ENCODE measurements around the gene NAXD.

DNA sequence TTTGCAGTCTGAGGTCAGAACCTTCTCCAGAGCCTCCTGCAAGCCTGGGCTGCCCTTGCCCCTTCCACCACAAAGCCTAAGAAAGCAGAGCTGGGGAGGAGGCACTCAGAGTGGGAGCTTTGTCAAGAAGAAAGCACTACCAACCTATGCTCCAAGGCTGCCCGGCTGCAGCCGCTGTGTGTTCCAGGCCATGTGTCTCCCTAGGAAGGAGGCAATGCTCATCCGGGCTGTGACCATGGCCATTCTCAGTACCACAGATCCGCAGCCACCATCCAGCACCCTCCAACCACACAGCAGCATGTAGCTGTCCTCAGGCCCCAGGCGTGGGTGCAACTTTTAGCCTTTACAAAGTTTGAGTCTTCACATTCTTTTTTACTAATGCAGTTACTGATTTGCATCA lies 68.6 kb downstream of the NAXD start:
- TF ChIP-seq, protein P1, sequence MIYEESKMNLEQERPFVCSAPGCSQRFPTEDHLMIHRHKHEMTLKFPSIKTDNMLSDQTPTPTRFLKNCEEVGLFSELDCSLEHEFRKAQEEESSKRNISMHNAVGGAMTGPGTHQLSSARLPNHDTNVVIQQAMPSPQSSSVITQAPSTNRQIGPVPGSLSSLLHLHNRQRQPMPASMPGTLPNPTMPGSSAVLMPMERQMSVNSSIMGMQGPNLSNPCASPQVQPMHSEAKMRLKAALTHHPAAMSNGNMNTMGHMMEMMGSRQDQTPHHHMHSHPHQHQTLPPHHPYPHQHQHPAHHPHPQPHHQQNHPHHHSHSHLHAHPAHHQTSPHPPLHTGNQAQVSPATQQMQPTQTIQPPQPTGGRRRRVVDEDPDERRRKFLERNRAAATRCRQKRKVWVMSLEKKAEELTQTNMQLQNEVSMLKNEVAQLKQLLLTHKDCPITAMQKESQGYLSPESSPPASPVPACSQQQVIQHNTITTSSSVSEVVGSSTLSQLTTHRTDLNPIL (CRISPR knock-in tag; IDR thresholded peaks at IDR 0.05; ENCODE audit: low read depth): no peak
- no peak for TF ChIP-seq GLIS3 (CRISPR knock-in tag; IDR thresholded peaks at IDR 0.05)
- no peak for TF ChIP-seq ZNF8 (CRISPR knock-in tag; IDR thresholded peaks at IDR 0.05)
- no peak for TF ChIP-seq ZNF565 (CRISPR knock-in tag; conservative IDR thresholded peaks at IDR 0.05; ENCODE audit: low read depth)
- TF ChIP-seq, protein P2, sequence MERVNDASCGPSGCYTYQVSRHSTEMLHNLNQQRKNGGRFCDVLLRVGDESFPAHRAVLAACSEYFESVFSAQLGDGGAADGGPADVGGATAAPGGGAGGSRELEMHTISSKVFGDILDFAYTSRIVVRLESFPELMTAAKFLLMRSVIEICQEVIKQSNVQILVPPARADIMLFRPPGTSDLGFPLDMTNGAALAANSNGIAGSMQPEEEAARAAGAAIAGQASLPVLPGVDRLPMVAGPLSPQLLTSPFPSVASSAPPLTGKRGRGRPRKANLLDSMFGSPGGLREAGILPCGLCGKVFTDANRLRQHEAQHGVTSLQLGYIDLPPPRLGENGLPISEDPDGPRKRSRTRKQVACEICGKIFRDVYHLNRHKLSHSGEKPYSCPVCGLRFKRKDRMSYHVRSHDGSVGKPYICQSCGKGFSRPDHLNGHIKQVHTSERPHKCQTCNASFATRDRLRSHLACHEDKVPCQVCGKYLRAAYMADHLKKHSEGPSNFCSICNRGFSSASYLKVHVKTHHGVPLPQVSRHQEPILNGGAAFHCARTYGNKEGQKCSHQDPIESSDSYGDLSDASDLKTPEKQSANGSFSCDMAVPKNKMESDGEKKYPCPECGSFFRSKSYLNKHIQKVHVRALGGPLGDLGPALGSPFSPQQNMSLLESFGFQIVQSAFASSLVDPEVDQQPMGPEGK (CRISPR knock-in tag; IDR thresholded peaks at IDR 0.05; ENCODE audit: borderline replicate concordance): no peak
- no peak for TF ChIP-seq PPARA (CRISPR knock-in tag; IDR thresholded peaks at IDR 0.05; ENCODE audit: borderline replicate concordance)
- TF ChIP-seq SNAI2 (CRISPR knock-in tag; IDR thresholded peaks at IDR 0.05): no peak
- TF ChIP-seq CSDC2 (CRISPR knock-in tag; IDR thresholded peaks at IDR 0.05): no peak
- no peak for TF ChIP-seq ESRRG (CRISPR knock-in tag; IDR thresholded peaks at IDR 0.05)
- TF ChIP-seq, protein P3, sequence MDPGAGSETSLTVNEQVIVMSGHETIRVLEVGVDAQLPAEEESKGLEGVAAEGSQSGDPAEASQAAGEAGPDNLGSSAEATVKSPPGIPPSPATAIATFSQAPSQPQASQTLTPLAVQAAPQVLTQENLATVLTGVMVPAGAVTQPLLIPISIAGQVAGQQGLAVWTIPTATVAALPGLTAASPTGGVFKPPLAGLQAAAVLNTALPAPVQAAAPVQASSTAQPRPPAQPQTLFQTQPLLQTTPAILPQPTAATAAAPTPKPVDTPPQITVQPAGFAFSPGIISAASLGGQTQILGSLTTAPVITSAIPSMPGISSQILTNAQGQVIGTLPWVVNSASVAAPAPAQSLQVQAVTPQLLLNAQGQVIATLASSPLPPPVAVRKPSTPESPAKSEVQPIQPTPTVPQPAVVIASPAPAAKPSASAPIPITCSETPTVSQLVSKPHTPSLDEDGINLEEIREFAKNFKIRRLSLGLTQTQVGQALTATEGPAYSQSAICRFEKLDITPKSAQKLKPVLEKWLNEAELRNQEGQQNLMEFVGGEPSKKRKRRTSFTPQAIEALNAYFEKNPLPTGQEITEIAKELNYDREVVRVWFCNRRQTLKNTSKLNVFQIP (CRISPR knock-in tag; IDR thresholded peaks at IDR 0.05; ENCODE audit: borderline replicate concordance, low read depth): no peak
- no peak for TF ChIP-seq ZNF70 (CRISPR knock-in tag; IDR thresholded peaks at IDR 0.05)
- no peak for TF ChIP-seq ISL1 (CRISPR knock-in tag; IDR thresholded peaks at IDR 0.05)
- TF ChIP-seq OSR1 (CRISPR knock-in tag; IDR thresholded peaks at IDR 0.05): no peak
- TF ChIP-seq, protein P4, sequence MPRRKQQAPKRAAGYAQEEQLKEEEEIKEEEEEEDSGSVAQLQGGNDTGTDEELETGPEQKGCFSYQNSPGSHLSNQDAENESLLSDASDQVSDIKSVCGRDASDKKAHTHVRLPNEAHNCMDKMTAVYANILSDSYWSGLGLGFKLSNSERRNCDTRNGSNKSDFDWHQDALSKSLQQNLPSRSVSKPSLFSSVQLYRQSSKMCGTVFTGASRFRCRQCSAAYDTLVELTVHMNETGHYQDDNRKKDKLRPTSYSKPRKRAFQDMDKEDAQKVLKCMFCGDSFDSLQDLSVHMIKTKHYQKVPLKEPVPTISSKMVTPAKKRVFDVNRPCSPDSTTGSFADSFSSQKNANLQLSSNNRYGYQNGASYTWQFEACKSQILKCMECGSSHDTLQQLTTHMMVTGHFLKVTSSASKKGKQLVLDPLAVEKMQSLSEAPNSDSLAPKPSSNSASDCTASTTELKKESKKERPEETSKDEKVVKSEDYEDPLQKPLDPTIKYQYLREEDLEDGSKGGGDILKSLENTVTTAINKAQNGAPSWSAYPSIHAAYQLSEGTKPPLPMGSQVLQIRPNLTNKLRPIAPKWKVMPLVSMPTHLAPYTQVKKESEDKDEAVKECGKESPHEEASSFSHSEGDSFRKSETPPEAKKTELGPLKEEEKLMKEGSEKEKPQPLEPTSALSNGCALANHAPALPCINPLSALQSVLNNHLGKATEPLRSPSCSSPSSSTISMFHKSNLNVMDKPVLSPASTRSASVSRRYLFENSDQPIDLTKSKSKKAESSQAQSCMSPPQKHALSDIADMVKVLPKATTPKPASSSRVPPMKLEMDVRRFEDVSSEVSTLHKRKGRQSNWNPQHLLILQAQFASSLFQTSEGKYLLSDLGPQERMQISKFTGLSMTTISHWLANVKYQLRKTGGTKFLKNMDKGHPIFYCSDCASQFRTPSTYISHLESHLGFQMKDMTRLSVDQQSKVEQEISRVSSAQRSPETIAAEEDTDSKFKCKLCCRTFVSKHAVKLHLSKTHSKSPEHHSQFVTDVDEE (CRISPR knock-in tag; IDR thresholded peaks at IDR 0.05): no peak

Data from SK-N-SH treated with all-trans-retinoic acid at 6 μM for 48 hours (cell line).